Measurements from ENCODE around the gene DPF1. TPM values are rescaled to one million over a fixed set of nuclear protein-coding genes. Genes with fewer than 3 reads are reported as not detected.

The DPF1 gene
- total RNA-seq, 2 donors from 2014 or later, result not detected

GRCh38 chr19:38162632-38163031 lies 61.4 kb downstream of the DPF1 start:
- H3K27me3 ChIP-seq, result no peaks in the 10 kb centered on the region
- no peak overlapping the region for H3K4me3 ChIP-seq
- no peaks in the 10 kb centered on the region for H3K4me1 ChIP-seq
- DNase-seq (no peak), ATAC-seq (no peak)
- H3K27ac ChIP-seq, result no peak overlapping the region
- TF ChIP-seq POLR2A (IDR thresholded peaks at IDR 0.05), result no peak
- TF ChIP-seq, protein P1, sequence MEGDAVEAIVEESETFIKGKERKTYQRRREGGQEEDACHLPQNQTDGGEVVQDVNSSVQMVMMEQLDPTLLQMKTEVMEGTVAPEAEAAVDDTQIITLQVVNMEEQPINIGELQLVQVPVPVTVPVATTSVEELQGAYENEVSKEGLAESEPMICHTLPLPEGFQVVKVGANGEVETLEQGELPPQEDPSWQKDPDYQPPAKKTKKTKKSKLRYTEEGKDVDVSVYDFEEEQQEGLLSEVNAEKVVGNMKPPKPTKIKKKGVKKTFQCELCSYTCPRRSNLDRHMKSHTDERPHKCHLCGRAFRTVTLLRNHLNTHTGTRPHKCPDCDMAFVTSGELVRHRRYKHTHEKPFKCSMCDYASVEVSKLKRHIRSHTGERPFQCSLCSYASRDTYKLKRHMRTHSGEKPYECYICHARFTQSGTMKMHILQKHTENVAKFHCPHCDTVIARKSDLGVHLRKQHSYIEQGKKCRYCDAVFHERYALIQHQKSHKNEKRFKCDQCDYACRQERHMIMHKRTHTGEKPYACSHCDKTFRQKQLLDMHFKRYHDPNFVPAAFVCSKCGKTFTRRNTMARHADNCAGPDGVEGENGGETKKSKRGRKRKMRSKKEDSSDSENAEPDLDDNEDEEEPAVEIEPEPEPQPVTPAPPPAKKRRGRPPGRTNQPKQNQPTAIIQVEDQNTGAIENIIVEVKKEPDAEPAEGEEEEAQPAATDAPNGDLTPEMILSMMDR (IDR thresholded peaks at IDR 0.05), result no peak
- H3K9me3 ChIP-seq, result peaks cover 0 to 13% (median 0%) of the 10 kb centered on the region in 3 donors
- intact Hi-C loops (cut with DNase I), result no loop called here
- peaks cover 9 to 12% of the 10 kb centered on the region in 2 donors for H3K36me3 ChIP-seq (replicated peaks in 1 of 2; ENCODE audit: insufficient read depth in 1 of 2, low read depth in 2 of 2)
- WGBS, 2 donors, result 91 to 97% methylated on average over 6 to 7 of the region's 7 CpGs

- DNase-seq (no peak), ATAC-seq (no peak)
- H3K27ac ChIP-seq, result no peak overlapping the region
- H3K4me1 ChIP-seq, result no peaks in the 10 kb centered on the region
- intact Hi-C loops (cut with DNase I), result no loop called here
- TF ChIP-seq POLR2A (IDR thresholded peaks at IDR 0.05), result no peak
- H3K4me3 ChIP-seq, result no peak overlapping the region
- no peaks in the 10 kb centered on the region for H3K27me3 ChIP-seq
- peaks cover 0 to 13% (median 0%) of the 10 kb centered on the region in 3 donors for H3K9me3 ChIP-seq
- peaks cover 9 to 12% of the 10 kb centered on the region in 2 donors for H3K36me3 ChIP-seq (replicated peaks in 1 of 2; ENCODE audit: insufficient read depth in 1 of 2, low read depth in 2 of 2)
- 93% methylated on average over 5 of the region's 5 CpGs; no CpG with 5 or more reads in 1 of the 2 donors for WGBS, 2 donors
Observed at GRCh38 chr19:38162094-38162493, 61.9 kb downstream of the DPF1 start.

Small RNA genes within 50 kb of the gene (small RNA-seq; reads per million reads assigned to genes)
- gene RN7SL663P, result not detected

Other genes with a start within 250 kb of the DPF1 start
- gene PPP1R14A, start 32.2 kb upstream of the DPF1 start, total RNA-seq, result 100 to 1,000 TPM in 1 of 2 donors, 10 to 100 TPM in 1; 54.2 to 105 TPM
- 100 to 1,000 TPM; 266 to 305 TPM for gene SPINT2, start 40.4 kb upstream of the DPF1 start, total RNA-seq
- 1 to 10 TPM in 1 of 2 donors, not detected in 1; 2.6 TPM for gene C19orf33, start 80.0 kb upstream of the DPF1 start, total RNA-seq
- 10 to 100 TPM in 1 of 2 donors, 1 to 10 TPM in 1; 8.2 to 22.3 TPM for gene YIF1B, start 91.7 kb upstream of the DPF1 start, total RNA-seq
- gene KCNK6, start 95.6 kb upstream of the DPF1 start, total RNA-seq, result 10 to 100 TPM in 1 of 2 donors, 1 to 10 TPM in 1; 8.6 to 13.8 TPM
- gene CATSPERG, start 111.6 kb upstream of the DPF1 start, total RNA-seq, result 1 to 10 TPM in 1 of 2 donors, under 1 TPM in 1; 0.78 to 9.6 TPM
- 10 to 100 TPM; 49.4 to 68.7 TPM for gene PSMD8, start 150.3 kb upstream of the DPF1 start, total RNA-seq
- under 1 TPM in 1 of 2 donors, not detected in 1; 0.78 TPM for gene GGN, start 163.8 kb upstream of the DPF1 start, total RNA-seq
- gene SPRED3, start 164.5 kb upstream of the DPF1 start, total RNA-seq, result under 1 TPM; under 0.01 to 0.52 TPM
- 10 to 100 TPM; 24.9 to 51.4 TPM for gene FAM98C, start 178.9 kb upstream of the DPF1 start, total RNA-seq
- gene RASGRP4, start 202.0 kb upstream of the DPF1 start, total RNA-seq, result 1 to 10 TPM; 1.6 to 4.6 TPM
- gene RYR1, start 209.5 kb upstream of the DPF1 start, total RNA-seq, result 1 to 10 TPM in 1 of 2 donors, under 1 TPM in 1; 0.33 to 1.0 TPM

Measured in body of pancreas (tissue), 4 donors.